ENCODE measurements around the gene TLCD2.
"Not testable (repeated sequence)": the region's sequence is repeated elsewhere in the genome, so short reads cannot be mapped to it uniquely, and the experiment has no call there.

The TLCD2 gene

DNA sequence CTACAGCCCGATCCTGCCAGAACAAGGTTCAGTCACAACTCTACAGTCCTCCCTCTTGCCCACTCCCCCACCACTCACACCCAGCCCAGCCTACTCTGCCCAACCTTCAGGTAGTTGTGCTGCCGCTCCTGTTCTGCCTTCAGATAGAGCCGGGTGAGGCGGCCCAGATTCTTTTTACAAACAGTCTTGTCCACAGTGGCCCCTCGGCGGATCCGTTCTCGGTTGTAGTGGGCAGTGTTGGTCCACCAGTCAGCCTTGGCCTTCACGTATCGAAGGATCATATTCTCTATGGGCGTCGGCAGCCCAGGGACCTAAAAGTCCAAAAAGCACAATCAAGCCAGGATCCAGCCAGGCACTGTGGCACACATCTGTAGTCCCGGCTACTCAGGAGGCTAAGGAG is 33.8 kb downstream of the TLCD2 start:
- Histone ChIP-seq H3K36me3 (peaks cover 97% of the 10 kb centered on the region), H3K27me3 (ENCODE audit: insufficient read depth, low read depth, severe bottlenecking) (no peaks in the 10 kb centered on the region), H3K9me3 (ENCODE audit: severe bottlenecking) (no peaks in the 10 kb centered on the region), H3K27ac (no peak overlapping the region), H3K4me3 (ENCODE audit: low read depth, low read length) (no peak overlapping the region)
- DNase-seq: no peak
- TF ChIP-seq, protein P1, sequence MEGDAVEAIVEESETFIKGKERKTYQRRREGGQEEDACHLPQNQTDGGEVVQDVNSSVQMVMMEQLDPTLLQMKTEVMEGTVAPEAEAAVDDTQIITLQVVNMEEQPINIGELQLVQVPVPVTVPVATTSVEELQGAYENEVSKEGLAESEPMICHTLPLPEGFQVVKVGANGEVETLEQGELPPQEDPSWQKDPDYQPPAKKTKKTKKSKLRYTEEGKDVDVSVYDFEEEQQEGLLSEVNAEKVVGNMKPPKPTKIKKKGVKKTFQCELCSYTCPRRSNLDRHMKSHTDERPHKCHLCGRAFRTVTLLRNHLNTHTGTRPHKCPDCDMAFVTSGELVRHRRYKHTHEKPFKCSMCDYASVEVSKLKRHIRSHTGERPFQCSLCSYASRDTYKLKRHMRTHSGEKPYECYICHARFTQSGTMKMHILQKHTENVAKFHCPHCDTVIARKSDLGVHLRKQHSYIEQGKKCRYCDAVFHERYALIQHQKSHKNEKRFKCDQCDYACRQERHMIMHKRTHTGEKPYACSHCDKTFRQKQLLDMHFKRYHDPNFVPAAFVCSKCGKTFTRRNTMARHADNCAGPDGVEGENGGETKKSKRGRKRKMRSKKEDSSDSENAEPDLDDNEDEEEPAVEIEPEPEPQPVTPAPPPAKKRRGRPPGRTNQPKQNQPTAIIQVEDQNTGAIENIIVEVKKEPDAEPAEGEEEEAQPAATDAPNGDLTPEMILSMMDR (IDR thresholded peaks at IDR 0.05; ENCODE audit: low read depth, low read length): no peak

DNA sequence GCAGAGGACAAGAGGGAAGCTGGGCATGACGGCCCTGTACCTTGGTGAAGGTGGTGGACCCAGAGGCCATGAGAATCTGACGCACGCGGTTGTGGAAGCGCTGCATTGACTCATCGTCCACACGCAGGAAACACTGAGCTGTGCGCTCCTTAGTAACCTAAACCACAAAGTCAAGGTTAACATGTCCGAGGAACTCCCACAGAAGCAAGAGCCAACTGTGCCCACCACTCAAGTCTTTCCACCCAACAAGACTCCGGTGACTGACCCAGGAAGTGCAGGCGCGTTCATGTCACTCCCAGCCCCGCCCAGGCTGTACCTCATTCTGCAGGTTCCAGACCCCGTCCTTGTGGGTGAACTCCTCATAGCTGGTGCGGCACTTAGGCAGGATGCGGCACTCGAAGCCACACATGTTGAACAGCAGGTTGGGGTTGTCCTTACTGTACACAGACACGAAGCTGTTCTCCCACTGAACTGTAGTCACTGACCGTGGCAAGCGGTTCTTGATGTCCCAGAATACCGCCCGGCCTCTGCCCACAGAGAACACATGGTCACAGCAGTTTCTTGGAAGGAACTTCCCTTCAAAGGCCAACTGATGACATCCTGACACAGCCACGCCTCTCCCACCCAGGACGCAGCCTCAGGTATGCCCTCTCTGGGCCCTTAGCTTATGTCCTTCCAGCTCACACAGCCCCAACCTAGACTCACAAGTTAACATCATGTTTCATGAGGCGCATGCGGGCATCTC is 37.0 kb downstream of the TLCD2 start:
- Histone ChIP-seq H3K36me3 (peaks cover 95% of the 10 kb centered on the region), H3K27me3 (ENCODE audit: insufficient read depth, low read depth, severe bottlenecking) (no peaks in the 10 kb centered on the region), H3K4me3 (ENCODE audit: low read depth, low read length) (no peak overlapping the region), H3K9me3 (ENCODE audit: severe bottlenecking) (no peaks in the 10 kb centered on the region), H3K27ac (no peak overlapping the region)
- TF ChIP-seq, protein P1 (IDR thresholded peaks at IDR 0.05; ENCODE audit: low read depth, low read length): no peak
- DNase-seq: no peak

DNA sequence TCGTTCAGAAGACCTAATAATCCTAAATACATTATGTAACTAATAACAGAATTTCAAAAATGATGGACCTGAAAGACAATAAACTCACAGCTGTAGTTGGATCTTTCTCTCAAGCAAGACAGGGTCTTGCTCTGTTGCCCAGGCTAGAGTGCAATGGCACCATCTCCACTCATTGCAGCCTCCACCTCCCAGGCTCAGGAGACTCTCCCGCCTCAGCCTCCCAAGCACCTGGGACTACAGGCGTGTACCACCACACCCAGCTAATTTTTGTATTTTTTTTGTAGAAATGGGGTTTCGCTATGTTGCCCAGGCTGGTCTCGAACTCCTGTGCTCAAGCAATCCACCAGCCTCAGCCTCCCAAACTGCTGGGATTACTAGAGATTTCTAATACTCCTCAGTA is 46.2 kb downstream of the TLCD2 start:
- not testable (repeated sequence) for H3K27me3 ChIP-seq (ENCODE audit: insufficient read depth, low read depth, severe bottlenecking); H3K27ac ChIP-seq; DNase-seq; H3K4me3 ChIP-seq (ENCODE audit: low read depth, low read length); H3K9me3 ChIP-seq (ENCODE audit: severe bottlenecking)
- H3K36me3 ChIP-seq: peaks cover 90% of the 10 kb centered on the region

DNA sequence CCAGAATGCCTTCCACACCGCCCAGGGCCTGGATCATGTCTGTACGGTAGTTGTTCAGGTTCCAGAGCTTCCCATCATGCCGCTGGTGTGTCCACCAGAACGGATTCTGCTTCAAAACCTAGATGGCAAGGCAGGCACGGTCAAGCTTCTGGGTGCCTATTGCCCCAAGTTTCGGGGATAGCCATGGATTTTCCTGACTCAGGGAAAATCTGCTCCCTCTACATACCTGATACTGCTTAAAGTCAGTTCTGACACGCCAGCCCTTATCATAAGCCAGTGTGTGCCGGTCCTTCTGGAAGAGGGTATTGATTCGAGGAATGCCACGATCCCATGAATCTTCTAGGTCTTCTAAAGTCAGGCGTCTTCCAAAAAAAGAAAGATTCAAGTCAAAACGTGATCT is 49.1 kb downstream of the TLCD2 start:
- no peak for DNase-seq
- TF ChIP-seq, protein P1 (IDR thresholded peaks at IDR 0.05; ENCODE audit: low read depth, low read length): no peak
- no peaks in the 10 kb centered on the region for H3K27me3 ChIP-seq (ENCODE audit: insufficient read depth, low read depth, severe bottlenecking)
- H3K27ac ChIP-seq: no peak overlapping the region
- H3K36me3 ChIP-seq: peaks cover 91% of the 10 kb centered on the region
- H3K9me3 ChIP-seq (ENCODE audit: severe bottlenecking): no peaks in the 10 kb centered on the region
- H3K4me3 ChIP-seq (ENCODE audit: low read depth, low read length): no peak overlapping the region

DNA sequence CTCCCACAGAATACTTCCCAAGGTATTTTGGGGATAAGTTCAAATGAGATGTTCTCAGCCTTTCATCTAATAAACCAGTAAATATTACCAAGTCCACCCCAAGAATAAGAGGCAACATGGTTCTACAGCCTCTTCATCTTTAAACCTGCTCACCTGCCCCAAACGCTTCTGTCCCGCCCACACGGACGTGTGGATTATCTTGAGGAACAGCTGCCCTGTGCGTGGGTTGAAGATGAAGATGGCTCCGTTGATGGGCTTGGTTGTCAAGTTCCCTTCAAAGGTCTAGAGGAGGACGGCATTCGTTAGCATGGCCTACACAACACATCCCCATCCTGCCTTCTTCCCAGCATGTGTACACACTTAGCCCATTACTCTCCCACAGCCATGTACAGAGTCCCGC is 52.1 kb downstream of the TLCD2 start:
- no peaks in the 10 kb centered on the region for H3K27me3 ChIP-seq (ENCODE audit: insufficient read depth, low read depth, severe bottlenecking)
- no peak for DNase-seq
- H3K9me3 ChIP-seq (ENCODE audit: severe bottlenecking): no peaks in the 10 kb centered on the region
- H3K36me3 ChIP-seq: peaks cover 96% of the 10 kb centered on the region
- no peak overlapping the region for H3K27ac ChIP-seq
- no peak overlapping the region for H3K4me3 ChIP-seq (ENCODE audit: low read depth, low read length)
- TF ChIP-seq, protein P1 (IDR thresholded peaks at IDR 0.05; ENCODE audit: low read depth, low read length): no peak

DNA sequence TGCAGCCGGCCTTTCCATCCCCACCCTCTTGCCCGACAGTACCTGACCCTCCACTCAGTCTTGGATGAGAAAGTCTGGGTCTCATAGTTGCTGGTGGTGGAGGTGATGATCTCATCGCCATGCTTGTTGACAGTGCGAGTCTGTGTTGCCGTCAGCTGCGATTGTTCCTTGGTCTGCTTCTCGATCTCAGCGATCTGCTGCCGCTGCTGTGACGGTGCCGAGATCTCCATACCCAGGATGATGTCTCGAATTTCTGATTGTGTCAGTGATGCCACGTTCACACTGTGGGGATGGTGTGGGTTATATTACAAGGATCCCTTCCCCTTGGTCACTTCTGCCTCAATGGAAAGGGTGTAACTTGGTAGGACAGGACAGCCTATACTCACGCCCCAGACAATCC is 56.4 kb downstream of the TLCD2 start:
- TF ChIP-seq, protein P1 (IDR thresholded peaks at IDR 0.05; ENCODE audit: low read depth, low read length): no peak
- peaks cover 93% of the 10 kb centered on the region for H3K36me3 ChIP-seq
- H3K4me3 ChIP-seq (ENCODE audit: low read depth, low read length): no peak overlapping the region
- H3K27ac ChIP-seq: no peak overlapping the region
- no peak for DNase-seq
- no peaks in the 10 kb centered on the region for H3K9me3 ChIP-seq (ENCODE audit: severe bottlenecking)
- H3K27me3 ChIP-seq (ENCODE audit: insufficient read depth, low read depth, severe bottlenecking): no peaks in the 10 kb centered on the region

DNA sequence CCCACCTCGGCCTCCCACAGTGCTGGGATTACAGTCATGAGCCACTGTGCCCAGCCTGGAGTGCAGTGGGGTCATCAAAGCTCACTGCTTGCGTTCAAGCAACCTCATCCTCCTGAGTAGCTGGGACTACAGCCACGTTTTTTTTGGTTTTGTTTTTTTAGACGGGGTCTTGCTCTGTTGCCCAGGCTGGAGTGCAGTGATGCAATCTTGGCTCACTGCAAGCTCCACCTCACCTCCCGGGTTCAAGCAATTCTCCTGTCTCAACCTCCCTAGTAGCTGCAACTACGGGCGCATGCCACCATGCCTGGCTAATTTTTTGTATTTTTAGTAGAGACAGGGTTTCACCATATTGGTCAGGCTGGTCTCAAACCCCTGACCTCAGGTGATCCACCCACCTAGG is 57.4 kb downstream of the TLCD2 start:
- peaks cover 84% of the 10 kb centered on the region for H3K36me3 ChIP-seq

More for the DNA sequence above, 57.4 kb downstream of the TLCD2 start:
- H3K4me3 ChIP-seq (ENCODE audit: low read depth, low read length); H3K9me3 ChIP-seq (ENCODE audit: severe bottlenecking); DNase-seq; H3K27ac ChIP-seq; H3K27me3 ChIP-seq (ENCODE audit: insufficient read depth, low read depth, severe bottlenecking): not testable (repeated sequence)

Measured in WERI-Rb-1 (cell line).